ENCODE results near the gene NCKAP5L.

DNA sequence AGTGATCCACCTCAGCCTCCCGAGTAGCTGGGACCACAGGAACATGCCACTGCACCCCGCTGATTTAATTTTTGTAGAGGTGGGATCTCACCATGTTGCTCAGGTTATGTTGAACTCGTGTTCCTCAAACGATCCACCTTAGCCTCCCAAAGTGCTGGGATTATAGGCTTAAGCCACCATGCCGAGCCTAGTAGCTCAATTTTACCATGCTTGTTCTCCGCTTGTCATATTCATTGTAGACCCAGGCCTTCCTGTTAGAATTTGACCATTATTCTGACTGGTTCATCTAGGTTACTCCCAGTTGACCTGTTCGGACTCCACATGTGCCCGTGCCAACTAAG lies 62.1 kb downstream of the NCKAP5L start:
- TF ChIP-seq JUN (IDR thresholded peaks at IDR 0.05; ENCODE audit: borderline replicate concordance, insufficient read depth, insufficient read length, low read depth) (no peak), MYC (IDR thresholded peaks at IDR 0.05; ENCODE audit: low read depth, low read length) (no peak), POLR2A (IDR thresholded peaks at IDR 0.05; ENCODE audit: low read depth, low read length) (no peak), EZH2 (IDR thresholded peaks at IDR 0.05; ENCODE audit: borderline replicate concordance, low read depth, low read length, severe bottlenecking) (no peak)
- TF ChIP-seq, protein P1, sequence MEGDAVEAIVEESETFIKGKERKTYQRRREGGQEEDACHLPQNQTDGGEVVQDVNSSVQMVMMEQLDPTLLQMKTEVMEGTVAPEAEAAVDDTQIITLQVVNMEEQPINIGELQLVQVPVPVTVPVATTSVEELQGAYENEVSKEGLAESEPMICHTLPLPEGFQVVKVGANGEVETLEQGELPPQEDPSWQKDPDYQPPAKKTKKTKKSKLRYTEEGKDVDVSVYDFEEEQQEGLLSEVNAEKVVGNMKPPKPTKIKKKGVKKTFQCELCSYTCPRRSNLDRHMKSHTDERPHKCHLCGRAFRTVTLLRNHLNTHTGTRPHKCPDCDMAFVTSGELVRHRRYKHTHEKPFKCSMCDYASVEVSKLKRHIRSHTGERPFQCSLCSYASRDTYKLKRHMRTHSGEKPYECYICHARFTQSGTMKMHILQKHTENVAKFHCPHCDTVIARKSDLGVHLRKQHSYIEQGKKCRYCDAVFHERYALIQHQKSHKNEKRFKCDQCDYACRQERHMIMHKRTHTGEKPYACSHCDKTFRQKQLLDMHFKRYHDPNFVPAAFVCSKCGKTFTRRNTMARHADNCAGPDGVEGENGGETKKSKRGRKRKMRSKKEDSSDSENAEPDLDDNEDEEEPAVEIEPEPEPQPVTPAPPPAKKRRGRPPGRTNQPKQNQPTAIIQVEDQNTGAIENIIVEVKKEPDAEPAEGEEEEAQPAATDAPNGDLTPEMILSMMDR (IDR thresholded peaks at IDR 0.05; ENCODE audit: extremely low read depth in 1 of 2, insufficient read depth in 1 of 2, low read depth in 1 of 2, low read length in 2 of 2): no peak
